GOT3 (cell line): ENCODE results near the gene NOL12.
"Not testable (repeated sequence)": the region's sequence is repeated elsewhere in the genome, so short reads cannot be mapped to it uniquely, and the experiment has no call there.

ENCODE experiments used
- DNase-seq: peaks from one replicate; lab custom pipeline; 2025; ENCODE audit warnings: mixed read lengths; lab: John Stamatoyannopoulos, UW

Gene NOL12

DNA sequence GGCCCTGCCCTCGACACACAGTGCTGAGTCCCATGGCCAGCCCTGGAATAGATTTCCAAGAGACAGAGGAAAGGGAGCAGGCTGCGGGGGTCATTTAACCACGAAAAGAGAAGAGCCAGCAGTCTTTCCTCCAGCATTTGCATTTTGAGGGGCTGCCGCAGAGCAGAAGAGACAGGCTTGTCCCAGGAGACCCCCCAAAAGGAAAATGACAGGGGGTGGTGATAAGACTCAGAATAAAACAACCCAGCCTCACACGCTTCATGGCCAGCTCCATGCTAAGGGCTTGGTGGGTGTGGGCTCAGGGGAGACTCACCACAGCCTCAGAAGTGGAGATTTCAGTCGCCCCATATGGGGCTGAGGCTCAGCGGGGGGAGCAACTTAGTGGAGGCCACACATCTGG is 27.6 kb downstream of the NOL12 start:
- no peak for DNase-seq

DNA sequence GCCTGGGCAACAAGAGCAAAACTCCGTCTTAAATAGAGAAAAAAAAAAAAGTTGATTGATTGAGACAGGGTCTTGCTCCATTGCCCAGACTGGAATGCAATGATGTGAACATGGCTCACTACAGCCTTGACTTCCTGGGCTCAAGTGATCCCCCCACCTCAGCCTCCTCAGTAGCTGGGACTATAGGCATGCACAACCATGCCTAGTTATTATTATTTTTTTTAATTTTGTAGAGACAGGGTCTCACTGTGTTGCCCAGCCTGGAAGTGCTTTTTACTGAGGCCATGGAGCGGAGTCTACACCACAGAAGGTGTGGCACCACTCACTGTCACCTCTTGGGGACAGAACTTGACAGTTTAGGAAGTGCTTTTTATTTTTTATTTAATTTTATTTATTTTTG is 28.5 kb downstream of the NOL12 start:
- no peak for DNase-seq

DNA sequence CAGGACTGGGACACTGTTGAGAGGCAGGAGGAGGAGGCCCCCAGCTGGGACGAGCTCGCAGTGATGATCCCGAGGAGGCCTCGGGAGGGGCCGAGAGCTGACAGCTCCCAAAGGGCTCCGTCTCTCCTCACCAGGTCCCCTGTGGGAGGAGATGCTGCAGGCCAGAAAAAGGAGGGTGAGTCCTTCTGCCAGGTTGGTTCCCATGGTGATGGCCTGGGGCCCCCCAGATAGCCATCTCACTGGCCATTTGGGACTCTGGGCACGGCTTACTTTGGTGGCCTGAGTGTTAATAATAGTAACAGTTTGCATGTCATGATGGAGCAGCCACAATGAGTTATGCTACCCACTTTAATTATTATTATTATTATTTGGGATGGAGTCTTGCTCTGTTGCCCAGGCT is 29.6 kb downstream of the NOL12 start:
- DNase-seq, result no peak

DNA sequence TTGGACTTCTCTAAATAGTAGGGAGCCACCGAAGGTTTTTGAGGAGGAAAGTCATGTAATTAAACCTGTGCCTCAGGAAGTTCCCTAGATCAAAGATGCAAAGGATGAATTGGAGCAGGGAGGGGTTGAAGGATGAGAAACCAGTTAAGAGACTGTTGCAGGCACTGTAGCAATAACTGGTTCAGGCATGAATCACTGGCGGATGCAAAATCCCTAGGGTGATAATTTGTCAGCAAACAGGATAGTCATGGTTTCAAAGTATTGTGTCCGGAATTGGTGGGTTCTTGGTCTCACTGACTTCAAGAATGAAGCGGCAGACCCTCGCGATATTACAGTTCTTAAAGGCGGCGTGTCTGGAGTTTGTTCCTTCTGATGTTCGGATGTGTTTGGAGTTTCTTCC is 30.6 kb downstream of the NOL12 start:
- DNase-seq, result peak; percentile 19

DNA sequence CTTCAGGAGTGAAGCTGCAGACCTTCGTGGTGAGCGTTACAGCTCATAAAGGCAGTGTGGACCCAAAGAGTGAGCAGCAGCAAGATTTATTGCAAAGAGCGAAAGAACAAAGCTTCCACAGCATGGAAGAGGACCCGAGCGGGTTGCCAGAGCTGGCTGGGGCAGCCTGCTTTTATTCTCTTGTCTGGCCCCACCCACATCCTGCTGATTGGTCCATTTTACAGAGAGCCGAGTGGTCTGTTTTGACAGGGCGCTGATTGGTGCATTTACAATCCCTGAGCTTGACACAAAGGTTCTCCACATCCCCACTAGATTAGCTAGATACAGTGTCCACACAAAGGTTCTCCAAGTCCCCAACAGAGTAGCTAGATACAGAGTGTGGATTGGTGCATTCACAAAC is 31.1 kb downstream of the NOL12 start:
- DNase-seq, result not testable (repeated sequence)

DNA sequence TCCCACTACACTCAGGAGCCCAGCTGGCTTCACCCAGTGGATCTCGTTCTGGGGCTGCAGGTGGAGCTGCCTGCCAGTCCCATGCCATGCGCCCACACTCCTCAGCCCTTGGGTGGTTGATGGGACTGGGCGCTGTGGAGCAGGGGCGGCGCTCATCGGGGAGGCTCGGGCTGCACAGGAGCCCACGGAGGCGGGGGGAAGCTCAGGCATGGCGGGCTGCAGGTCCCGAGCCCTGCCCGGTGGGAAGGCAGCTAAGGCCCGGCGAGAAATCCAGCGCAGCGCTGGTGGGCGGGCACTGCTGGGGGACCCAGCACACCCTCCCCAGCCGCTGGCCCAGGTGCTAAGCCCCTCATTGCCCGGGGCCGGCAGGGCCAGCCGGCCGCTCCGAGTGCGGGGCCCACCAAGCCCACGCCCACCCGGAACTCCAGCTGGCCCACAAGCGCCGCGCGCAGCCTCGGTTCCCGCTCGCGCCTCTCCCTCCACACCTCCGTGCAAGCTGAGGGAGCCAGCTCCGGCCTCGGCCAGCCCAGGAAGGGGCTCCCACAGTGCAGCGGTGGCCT is 31.7 kb downstream of the NOL12 start:
- DNase-seq, result not testable (repeated sequence)

DNA sequence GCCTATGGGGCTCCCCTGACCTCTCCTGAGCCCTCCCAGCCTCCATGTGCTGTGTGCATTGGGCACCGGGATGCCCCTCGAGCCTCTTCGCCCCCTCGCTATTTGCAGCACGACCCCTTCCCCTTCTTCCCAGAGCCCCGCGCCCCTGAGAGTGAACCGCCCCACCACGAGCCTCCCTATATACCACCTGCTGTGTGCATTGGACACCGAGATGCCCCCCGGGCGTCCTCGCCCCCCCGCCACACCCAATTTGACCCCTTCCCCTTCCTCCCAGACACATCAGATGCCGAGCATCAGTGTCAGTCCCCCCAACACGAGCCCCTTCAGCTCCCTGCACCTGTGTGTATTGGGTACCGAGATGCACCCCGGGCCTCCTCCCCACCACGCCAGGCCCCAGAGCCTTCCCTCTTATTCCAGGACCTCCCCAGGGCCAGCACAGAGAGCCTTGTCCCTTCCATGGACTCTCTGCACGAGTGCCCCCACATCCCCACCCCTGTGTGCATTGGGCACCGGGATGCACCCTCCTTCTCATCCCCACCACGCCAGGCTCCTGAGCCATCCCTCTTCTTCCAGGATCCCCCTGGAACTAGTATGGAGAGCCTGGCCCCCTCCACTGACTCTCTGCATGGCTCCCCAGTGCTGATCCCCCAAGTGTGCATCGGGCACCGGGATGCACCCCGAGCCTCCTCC is 39.6 kb downstream of the NOL12 start:
- no peak for DNase-seq

DNA sequence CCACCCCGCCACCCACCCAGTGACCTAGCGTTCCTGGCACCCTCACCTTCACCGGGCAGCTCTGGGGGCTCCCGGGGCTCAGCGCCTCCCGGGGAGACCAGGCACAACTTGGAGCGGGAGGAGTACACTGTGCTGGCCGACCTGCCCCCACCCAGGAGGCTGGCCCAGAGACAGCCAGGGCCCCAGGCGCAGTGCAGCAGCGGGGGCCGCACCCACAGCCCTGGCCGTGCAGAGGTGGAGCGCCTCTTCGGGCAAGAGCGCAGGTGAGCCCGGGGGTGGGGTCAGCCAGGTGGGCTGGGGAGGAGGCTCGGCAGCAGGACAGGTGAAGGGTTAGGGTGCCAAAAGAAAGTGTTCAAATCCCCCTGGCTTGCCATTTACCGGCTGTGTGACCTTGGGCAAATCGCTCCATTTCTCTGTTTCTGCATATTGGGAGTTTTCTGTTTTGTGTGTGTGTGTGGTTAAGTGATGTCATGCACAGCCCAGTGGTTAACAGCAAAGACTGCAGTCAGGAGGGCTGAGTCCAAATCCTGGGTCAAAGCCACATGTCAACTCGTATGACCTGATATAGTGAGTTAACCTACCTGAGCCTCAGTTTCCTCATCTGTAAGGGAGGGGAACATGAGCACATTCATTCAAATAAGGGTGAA is 40.2 kb downstream of the NOL12 start:
- no peak for DNase-seq

DNA sequence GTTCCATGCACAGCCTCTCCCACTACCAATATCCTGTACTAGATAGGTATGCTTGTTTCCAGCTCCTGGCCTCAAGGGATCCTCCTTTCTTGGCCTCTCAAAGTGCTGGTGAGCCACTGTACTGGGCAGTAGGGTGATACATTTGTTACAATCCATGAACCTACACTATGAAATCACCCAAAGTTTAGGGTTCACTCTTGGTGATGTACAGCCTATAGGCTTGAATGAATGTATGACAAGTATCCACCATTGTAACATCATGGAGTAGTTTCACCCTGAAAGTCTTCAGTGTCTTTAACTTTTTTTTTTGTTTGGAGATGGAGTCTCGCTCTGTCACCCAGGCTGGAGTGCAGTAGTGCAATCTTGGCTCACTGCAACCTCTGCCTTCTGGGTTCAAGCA is 42.5 kb downstream of the NOL12 start:
- no peak for DNase-seq

DNA sequence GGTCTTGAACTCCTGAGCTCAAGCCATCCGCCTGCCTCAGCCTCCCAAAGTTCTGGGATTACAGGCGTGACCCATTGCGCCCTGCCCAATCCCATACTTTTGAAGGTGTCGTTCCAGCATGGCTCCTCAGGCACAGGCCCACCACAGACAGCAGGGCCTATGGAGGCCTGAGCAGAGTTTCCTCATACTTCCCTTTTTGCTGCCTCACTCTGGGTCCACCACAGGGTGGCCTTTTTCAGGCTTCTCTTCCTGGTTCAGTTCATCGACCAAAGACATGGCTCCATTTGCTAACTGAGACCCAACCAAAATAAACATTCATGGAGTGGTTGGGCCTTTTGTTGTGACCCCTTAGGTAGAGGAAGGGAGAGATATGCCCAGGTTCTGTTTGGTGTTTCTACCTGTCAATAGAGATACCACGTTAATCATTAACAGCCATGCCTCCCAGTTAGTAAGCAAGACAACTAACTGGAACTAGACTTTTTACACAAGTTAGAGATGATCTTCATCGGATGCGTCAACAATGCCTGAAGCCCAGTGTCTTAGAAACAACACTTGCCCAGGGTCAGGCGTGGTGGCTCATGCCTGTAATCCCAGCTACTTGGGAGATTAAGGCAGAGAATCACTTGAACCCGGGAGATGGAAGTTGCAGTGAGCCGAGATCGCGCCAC is 45.8 kb downstream of the NOL12 start:
- DNase-seq, result no peak

DNA sequence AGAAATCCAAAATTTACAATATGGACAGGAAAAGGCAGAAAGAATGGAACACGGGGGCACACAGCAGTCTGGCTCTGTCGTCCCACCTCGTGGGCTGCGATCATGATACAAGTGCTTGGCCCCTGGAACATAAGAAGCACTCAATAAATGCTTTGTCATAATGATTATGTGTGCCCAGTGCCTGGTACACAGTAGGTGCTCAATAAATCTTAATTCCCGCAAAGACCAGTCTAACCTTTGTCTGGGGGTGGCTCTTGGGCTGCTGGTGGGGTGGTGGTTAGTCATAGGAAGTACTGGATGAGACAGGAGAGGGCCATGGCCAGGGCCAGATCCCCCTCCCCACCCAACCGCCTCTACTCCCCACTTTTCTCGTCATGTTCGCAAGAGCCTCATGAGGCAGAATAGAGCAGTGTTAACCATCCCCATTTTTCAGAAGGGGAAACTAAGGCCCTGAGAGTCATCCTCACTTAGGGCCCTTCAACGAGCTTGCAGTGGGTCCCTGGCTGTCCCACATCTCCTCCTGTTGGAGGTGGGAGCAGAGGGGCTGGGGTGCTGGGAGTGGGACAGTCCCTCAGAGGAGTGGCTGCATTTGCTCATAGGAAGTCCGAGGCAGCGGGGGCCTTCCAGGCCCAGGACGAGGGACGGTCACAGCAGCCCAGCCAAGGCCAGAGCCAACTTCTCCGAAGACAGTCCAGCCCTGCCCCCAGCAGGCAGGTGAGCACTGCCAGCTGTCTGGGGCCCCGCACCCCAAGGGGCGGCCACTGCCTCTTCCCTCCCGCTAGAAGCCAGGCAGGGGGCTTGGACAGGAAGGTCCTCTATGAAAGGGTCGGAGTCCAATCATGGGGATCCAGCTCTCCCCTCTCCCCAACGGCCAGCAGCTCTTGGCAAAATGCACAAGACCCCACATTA is 46.8 kb downstream of the NOL12 start:
- no peak for DNase-seq

DNA sequence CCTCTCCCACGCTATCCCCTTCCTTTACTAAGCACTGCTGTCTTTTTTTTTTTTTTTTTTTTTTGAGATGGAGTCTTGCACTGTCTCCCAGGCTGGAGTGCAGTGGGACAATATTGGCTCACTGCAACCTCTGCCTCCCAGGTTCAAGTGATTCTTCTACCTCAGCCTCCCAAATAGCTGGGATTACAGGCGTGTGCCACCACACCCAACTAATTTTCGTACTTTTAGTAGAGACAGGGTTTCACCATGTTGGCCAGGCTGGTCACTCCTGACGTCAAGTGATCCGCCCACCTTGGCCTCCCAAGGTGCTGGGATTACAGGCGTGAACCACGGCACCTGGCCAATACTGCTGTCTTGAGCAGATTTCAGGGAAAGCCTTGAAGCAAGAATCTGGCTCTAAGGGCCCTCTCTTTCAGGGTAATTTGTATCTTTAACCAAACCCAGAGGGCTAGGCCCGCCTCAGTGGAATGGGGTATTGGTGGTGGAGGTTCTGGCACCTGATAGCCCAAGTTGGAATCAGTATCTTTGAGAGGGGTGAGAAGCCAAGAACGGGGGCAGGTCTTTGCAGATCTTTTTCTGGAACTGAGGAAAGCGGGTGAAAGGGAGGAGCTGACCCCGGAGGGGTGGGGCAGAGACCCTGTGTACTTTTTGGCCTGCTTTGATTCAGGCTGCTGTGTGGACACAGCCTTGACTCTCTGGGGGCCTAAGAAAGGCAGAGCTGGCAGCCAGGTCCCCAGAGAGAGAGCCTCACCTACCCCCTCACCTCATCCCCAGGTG is 47.7 kb downstream of the NOL12 start:
- no peak for DNase-seq

DNA sequence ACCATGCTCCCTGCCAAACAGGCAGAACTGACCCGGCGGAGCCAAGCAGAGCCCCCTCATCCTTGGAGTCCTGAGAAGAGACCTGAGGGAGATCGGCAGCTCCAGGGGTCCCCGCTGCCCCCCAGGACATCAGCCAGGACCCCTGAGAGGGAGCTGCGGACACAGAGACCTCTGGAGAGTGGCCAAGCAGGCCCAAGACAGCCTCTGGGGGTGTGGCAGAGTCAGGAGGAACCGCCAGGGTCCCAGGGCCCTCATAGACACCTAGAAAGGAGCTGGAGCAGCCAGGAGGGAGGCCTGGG is 48.2 kb downstream of the NOL12 start:
- no peak for DNase-seq

DNA sequence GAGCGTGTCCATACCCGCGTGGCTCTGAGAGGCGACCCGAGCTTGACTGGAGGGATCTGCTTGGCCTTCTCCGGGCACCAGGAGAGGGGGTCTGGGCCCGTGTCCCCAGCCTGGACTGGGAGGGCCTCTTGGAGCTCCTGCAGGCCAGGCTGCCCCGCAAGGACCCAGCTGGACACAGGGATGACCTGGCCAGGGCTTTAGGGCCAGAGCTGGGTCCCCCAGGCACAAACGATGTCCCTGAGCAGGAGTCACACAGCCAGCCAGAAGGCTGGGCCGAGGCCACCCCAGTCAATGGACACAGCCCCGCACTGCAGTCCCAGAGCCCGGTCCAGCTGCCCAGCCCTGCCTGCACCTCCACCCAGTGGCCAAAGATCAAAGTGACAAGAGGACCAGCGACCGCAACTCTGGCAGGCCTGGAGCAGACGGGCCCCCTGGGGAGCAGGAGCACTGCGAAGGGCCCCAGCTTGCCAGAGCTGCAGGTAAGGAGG is 48.9 kb downstream of the NOL12 start:
- no peak for DNase-seq

DNA sequence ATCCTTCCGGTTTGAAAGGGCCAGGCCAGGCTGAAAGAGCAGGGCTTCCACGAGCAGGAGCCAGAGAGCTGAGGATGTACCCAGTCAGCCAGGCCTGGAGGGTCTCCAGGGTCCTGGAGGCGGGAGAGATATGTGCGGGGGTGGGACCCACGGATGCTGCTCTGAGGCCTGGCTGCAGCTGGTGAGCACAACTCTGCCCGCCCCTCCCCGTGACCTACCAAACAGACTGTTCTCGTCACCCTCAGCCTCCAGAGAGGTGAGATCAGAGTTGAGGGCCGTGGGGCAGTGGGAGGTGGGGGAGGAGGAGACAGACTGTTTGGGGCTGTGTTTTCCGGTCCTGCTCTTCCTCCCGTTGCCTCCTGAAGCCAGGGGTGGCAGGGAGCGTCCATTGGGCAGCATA is 52.9 kb downstream of the NOL12 start:
- DNase-seq, result peak; percentile 26

DNA sequence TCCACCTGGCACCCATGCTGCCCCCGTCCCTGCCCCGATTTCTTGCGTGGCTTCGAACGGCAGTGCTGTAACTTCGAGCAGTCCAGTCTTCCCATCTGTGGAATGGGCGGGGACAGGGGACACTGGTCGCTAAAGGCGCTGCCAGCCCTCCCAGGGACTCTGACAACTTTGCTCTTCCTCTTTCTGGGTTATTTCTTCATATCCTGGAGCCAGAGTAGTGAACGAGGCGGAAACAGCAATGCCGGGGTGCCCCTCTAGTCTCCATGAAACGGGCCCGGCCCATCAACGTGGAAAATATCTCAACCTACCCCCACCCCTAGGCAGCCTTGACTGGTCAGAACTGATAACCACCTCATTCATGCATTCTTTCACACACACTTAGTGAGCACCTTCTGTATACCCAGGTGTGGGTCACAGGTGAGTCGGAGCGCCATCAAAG is 53.5 kb downstream of the NOL12 start:
- no peak for DNase-seq

DNA sequence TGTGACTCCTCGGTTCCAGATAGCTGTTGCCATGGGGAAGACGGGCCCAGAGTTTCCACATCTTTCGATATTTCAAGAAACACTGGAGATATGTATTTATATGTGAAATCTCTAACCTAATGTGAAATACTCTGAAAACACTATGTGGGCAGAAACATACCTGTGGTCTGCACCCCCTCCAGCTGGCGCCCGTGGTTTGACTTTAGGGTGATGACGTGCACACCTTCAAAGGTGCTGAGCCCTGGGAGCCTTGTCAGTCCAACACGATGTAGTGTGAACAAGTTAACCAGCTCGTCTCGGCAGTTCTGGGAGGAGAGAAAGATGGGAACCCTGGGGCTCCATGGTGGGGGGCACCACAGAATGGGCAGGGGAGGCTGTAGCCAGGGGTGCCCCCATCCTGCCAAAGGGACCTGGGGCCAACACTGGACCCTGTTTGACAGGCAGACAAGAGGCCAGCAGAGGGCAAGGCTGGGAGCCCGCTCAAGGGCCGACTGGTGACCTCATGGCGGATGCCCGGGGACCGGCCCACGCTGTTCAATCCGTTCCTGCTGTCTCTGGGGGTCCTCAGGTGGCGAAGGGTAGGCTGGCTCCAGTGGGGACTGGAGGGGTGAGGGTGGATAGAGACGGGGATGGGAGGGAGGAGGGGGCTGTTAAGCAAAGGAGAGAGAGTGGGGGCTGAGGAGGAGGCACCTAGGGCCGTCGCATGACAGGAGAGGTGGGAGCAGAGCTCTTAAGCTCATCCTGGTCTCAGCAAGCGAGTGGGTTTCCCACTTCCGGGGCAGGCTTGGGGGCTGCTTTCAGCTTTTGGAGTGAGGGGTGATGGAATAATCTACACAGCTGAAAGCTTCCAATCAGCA is 54.5 kb downstream of the NOL12 start:
- no peak for DNase-seq

DNA sequence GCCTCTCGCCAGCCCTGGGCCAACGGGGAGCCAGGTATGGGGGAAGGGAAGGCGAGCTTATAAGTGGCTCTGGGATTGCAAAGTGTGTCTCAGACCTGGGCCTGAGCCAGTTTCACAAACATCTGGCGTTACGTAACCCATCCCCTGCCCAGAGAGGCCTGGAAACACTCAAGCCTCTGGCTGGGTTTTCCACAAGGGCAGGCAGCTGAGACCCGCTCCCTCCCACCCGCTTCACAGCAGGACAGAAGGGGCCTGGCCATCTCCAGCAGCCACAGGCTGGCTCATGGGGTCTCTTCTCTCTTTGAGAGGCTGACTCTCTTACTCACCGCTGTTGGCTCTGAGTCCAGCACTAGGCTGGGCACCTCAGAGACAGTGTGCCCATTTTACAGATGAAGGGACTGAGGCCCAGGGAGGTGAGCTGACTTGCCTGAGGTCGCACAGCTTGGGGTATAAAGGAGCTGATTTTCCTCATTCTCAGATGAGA is 55.2 kb downstream of the NOL12 start:
- peak; percentile 32 for DNase-seq

DNA sequence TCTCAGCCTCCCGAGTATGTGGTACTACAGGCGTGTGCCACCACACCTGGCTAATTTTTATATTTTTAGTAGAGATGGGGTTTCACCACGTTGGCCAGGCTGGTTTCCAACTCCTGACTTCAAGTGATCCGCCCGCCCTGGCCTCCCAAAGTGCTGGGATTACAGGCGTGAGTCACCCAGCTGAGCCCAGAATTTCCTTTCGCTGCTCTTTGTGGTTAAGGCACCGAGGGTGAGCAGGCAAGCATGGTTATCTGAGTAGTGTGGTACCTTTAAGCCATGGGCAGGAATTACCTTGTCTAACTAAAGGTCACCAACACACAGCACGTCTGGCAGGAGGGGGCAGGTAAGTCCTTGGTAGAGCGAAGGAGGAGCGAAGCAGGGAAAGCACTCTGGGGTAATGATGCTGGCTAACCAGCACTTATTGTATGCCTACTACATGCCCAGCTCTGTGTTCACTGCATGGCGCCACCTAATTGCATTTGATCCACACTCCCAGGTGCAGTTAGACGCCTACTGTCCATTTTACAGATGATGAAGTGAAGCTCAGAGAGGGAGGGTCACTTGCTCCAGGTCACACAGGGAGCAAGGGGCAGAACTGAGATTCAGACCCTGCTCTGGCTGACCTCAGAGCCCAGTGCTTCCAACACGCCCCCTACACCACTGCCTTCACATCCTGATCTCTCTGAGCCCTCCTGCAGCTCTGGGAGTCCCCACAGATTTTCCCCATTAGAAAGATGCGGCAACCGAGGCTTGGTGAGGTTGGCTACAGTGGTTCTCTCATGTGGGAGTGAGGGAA is 56.4 kb downstream of the NOL12 start:
- peak; percentile 31 for DNase-seq
